HG03469 (cell line): ENCODE data around the gene NUP153.
"Not testable (repeated sequence)": the region's sequence is repeated elsewhere in the genome, so short reads cannot be mapped to it uniquely, and the experiment has no call there.

Source experiments
- ATAC-seq: cut with Tn5 transposase; IDR thresholded peaks from one replicate; pipeline ENCODE4 v1.9.1; 2021; ENCODE audit warnings: mild to moderate bottlenecking, moderate library complexity, moderate number of reproducible peaks; ENCODE audit not compliant: unreplicated experiment

Gene NUP153

DNA sequence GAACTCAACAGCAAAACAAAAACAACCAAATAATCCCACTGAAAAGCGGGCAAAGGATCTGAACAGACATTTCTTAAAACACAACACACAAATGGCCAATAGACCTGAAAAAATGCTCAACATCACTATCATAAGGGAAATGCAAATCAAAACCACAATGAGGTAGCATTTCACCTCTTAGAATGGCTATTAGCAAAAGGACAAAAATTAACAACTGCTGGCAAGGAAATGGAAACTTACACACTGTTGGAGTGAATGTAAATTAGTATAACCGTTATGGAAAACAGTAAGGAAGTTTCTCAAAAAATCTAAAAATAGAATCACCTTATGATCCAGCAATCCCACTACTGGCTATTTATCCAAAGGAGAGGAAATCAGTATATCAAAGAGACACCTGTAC, 85.7 kb downstream of the NUP153 start:
- peak; percentile 76 for ATAC-seq

GRCh38 chr6:17615794-17616193, 90.9 kb downstream of the NUP153 start:
- no peak for ATAC-seq

DNA sequence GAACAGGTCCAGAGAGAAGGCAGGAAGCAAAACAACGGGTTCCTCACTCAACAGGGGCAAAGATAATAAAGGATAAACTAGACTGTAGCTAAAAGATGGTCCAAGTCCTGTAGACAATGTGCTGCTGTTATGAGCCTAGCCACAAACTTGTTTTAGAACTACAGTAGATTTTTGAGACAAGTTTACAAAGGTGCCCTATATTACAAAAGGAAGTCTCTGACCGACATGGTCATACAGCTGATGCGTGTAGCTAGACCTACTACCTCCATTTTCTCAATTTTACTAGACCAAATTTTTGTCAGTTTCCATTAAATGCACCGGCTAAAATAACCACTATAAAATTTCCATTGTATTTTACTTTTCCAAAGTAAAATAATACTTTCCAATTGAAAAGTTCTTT, 94.7 kb downstream of the NUP153 start:
- no peak for ATAC-seq

DNA sequence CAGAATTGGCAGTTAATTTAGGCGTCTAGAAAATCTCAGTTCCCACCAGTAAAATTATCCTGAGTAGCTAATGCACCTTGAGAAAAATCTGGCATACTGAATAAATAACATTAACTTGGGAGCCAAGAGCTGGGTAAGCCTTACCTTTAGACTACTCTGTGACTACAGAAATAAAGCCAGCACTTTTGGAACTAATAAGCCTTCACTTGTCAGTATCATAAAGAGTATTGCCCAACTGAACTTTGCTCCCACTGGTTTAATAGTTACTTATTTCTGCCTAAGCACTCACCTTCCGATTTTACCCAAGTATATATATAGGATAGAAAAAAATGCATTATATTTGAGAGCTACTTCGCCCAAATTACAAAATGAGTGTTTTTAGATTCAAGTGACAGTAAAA, 95.9 kb downstream of the NUP153 start:
- no peak for ATAC-seq

GRCh38 chr6:17606606-17607005, 100.1 kb downstream of the NUP153 start:
- ATAC-seq: no peak

DNA sequence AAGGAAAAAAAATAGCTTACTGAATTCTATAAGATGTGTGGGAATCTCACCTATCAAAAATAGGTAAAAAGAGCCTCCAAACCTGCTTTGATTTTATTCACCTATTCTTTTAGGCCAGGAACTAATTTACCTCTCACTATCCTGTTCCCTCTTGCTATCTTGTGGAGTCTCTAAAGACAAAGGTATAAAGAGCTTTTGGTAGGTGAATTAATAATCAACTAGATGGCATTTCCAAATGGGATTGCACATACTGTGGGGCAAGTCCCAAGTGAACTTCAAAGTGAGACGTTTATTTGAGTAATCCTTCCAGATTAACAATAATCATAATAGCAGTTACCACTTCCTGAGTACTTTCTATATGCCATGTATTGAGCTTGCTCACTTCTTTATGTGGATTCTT, 103.8 kb downstream of the NUP153 start:
- ATAC-seq: no peak

GRCh38 chr6:17601386-17601703, 105.4 kb downstream of the NUP153 start:
- ATAC-seq: no peak

GRCh38 chr6:17600527-17601385, 106.0 kb downstream of the NUP153 start:
- ATAC-seq: peak; percentile 43

- peak; percentile 68 for ATAC-seq
These were observed 106.7 kb downstream of the NUP153 start, which contains the start of gene FAM8A1 for GRCh38 chr6:17599877-17600526. Gene FAM8A1 (plus strand): TSS chr6:17600302. CDS start chr6:17600410, 108 bp downstream.

DNA sequence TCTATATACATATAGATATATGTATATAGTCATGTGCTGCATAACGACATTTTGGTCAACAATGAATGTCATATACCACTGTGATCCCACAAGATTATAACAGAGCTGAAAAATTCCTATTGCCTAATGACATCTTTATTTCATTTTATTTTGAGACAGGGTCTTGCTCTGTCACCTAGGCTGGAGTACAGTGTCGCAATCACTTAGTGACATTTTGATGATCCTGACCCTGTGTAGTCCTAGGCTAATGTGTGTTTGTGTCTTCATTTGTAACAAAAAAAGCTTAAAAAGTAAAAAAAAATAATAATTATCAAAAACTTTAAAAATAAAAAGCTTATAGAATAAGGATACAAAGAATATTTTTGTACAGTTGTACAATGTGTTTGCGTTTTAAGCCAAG, 110.6 kb downstream of the NUP153 start:
- ATAC-seq: no peak

DNA sequence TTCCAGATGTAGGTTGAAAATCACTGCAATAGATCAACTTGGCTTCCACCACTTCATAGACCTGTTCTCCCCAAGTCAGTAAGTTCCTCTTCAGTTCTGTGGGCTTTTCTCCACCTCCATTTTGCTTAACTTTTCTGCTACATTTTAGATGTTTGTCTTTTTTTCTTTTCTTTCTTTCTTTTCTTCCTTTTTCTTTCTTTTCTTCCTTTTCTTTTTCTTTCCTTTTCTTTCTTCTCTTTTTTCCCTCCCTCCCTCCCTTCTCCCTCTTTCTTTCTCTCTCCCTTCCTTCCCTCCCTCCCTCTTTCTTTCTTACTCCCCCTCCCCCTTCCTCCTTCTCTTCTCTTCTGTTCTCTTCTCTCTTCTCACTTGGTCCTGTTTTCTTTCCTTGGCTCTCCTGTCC, 113.5 kb downstream of the NUP153 start:
- no peak for ATAC-seq

GRCh38 chr6:17591287-17591686, 115.4 kb downstream of the NUP153 start:
- ATAC-seq: no peak

- ATAC-seq: no peak
These were observed 117.2 kb downstream of the NUP153 start for GRCh38 chr6:17589406-17590096.

- no peak for ATAC-seq
These were observed 118.7 kb downstream of the NUP153 start for GRCh38 chr6:17588011-17588410.

DNA sequence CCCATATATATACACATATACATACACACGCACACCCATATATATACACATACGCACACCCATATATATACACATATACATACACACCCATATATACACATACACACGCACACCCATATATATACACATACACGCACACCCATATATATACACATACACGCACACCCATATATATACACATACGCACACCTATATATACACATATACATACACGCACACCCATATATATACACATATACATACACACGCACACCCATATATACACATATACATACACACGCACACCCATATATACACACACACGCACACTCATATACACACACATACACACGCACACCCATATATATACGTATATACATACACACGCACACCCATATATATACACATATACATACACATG, 120.1 kb downstream of the NUP153 start:
- not testable (repeated sequence) for ATAC-seq

GRCh38 chr6:17585766-17586490, 120.8 kb downstream of the NUP153 start:
- ATAC-seq: no peak

DNA sequence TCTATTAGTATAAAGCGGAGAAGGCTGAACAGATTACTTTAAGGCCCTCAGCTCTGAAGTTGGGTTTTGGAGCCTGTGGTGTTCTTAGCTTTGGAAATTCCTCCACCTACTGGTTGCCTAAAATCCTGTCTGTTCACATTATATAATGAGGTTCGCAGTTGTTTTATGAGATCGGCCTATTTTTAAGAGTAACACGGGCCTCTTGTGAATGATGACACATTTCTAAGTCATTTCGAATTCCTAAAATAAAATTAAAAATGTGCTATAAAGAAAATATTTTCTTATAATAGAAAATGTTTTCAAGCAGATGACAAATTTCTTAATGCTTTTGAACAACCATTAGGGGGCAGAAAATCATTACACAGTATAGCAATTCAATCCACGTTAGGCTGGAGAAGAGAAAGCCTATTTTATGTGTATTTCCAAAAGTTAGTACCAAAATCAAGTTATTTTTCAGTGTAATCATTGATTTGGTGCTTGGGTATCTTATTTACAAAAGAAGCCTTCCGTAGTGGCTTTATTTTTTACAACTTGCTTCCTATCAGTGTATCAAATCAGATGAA, 122.4 kb downstream of the NUP153 start:
- ATAC-seq: peak; percentile 59

GRCh38 chr6:17583811-17584210, 122.9 kb downstream of the NUP153 start:
- ATAC-seq: no peak

- ATAC-seq: not testable (repeated sequence)
These were observed 125.4 kb downstream of the NUP153 start for GRCh38 chr6:17581282-17581681.

DNA sequence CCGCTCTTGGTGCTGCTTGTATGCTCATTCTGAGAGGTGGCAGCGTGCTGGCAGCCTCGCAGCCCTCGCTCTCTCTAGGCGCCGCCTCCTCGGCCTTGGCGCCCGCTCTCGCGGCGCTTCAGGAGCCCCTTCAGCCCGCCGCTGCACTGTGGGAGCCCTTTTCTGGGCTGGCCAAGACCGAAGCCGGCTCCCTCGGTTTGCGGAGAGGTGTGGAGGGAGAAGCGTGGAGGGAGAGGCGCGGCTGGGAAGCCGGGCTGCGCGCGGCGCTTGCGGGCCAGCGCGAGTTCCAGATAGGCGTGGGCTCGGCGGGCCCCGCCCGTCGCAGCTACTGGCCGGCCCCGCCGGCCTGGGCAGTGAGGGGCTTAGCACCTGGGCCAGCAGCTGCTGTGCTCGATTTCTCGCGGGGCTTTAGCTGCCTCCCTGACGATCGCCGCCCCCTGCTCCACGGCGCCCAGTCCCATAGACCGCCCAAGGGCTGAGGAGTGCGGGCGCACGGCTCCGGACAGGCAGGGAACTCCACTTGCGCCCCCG, 126.1 kb downstream of the NUP153 start:
- ATAC-seq: no peak

- ATAC-seq: no peak
These were observed 129.7 kb downstream of the NUP153 start for GRCh38 chr6:17577059-17577458.
